OCI-LY1 (cell line): ENCODE data around the gene MLXIPL.

Experiments
- H2AFZ ChIP-seq: fragments of 200-600 bp; sonication (generic), shearing (Covaris generic); 2 replicates; pipeline ENCODE4 v1.6.0; 2014; ENCODE audit warnings: antibody characterized with exemption, mild to moderate bottlenecking, low read length
- H3F3A ChIP-seq: fragments of 200-600 bp; sonication (generic), shearing (Covaris generic); 2 replicates; pipeline ENCODE4 v1.6.0; 2014; ENCODE audit warnings: mild to moderate bottlenecking, antibody characterized with exemption, low read length, moderate library complexity; ENCODE audit not compliant: insufficient read depth
- H3K27ac ChIP-seq: fragments of 200-600 bp; sonication (generic); 2 replicates; pipeline ENCODE4 v1.5.1; 2014; ENCODE audit warnings: low read length, mixed run types, mild to moderate bottlenecking, low read depth; ENCODE audit not compliant: poor library complexity, severe bottlenecking
- H3K27me3 ChIP-seq: fragments of 200-600 bp; sonication (generic); 2 replicates; pipeline ENCODE4 v1.6.0; 2014; ENCODE audit warnings: antibody characterized with exemption, mild to moderate bottlenecking, low read length, moderate library complexity; ENCODE audit not compliant: insufficient read depth
- H3K36me3 ChIP-seq: fragments of 200-600 bp; sonication (generic); 2 replicates; pipeline ENCODE4 v1.6.1; 2014; ENCODE audit warnings: mild to moderate bottlenecking, antibody characterized with exemption, low read length, moderate library complexity, mixed read lengths; ENCODE audit not compliant: insufficient read depth
- H3K4me1 ChIP-seq: fragments of 200-600 bp; sonication (generic); 2 replicates; pipeline ENCODE4 v1.5.1; 2014; ENCODE audit warnings: mild to moderate bottlenecking, low read length, moderate library complexity; ENCODE audit not compliant: insufficient read depth, severe bottlenecking
- H3K4me2 ChIP-seq: fragments of 200-600 bp; sonication (generic), shearing (Covaris generic); 2 replicates; pipeline ENCODE4 v1.6.1; 2014; ENCODE audit warnings: low read length
- H3K4me3 ChIP-seq: fragments of 200-600 bp; sonication (generic); 2 replicates; pipeline ENCODE4 v1.5.1; 2014; ENCODE audit warnings: low read length, low read depth, mild to moderate bottlenecking, mixed read lengths; ENCODE audit not compliant: poor library complexity, severe bottlenecking
- H3K79me2 ChIP-seq: fragments of 200-600 bp; shearing (Covaris generic); 2 replicates; pipeline ENCODE4 v1.6.1; 2016; ENCODE audit warnings: mixed run types, low read length, mixed read lengths; ENCODE audit not compliant: insufficient read depth
- H3K9ac ChIP-seq: fragments of 200-600 bp; sonication (generic), shearing (Covaris generic); 2 replicates; pipeline ENCODE4 v1.6.1; 2014; ENCODE audit warnings: mild to moderate bottlenecking, low read length, mixed read lengths
- H3K9me2 ChIP-seq: fragments of 200-600 bp; sonication (generic), shearing (Covaris generic); 2 replicates; pipeline ENCODE4 v1.6.1; 2014; ENCODE audit warnings: low read depth, mild to moderate bottlenecking, low read length, mixed read lengths
- H3K9me3 ChIP-seq: fragments of 200-600 bp; shearing (Covaris generic); 2 replicates; pipeline ENCODE4 v1.6.1; 2014; ENCODE audit warnings: low read length, mixed read lengths
- H4K20me1 ChIP-seq: fragments of 200-600 bp; sonication (generic), shearing (Covaris generic); 2 replicates; pipeline ENCODE4 v1.6.0; 2016; ENCODE audit warnings: mild to moderate bottlenecking, low read length; ENCODE audit not compliant: insufficient read depth
- CTCF ChIP-seq: fragments of 200-600 bp; sonication (generic), shearing (Covaris generic); IDR thresholded peaks from 2 replicates; pipeline ENCODE4 v1.5.1; 2017; ENCODE audit warnings: mild to moderate bottlenecking, antibody characterized with exemption, low read length, moderate library complexity, mixed read lengths
- EZH2 ChIP-seq: fragments of 200-600 bp; sonication (generic), shearing (Covaris generic); IDR thresholded peaks from 2 replicates; pipeline ENCODE4 v1.8.0; 2017; ENCODE audit warnings: borderline replicate concordance, mixed run types, mild to moderate bottlenecking, antibody characterized with exemption, low read length, moderate library complexity, mixed read lengths

Gene MLXIPL

GRCh38 chr7:73573276-73573675 is 51.0 kb downstream of the MLXIPL start:
- Histone ChIP-seq H3K9me3 (no peaks in the 10 kb centered on the region), H3K36me3 (peaks cover 67% of the 10 kb centered on the region), H3K4me1 (peaks cover 13% of the 10 kb centered on the region), H3K4me2 (no peak overlapping the region), H3K9ac (no peak overlapping the region), H4K20me1 (no peaks in the 10 kb centered on the region), H3F3A (no peaks in the 10 kb centered on the region), H3K4me3 (no peak overlapping the region), H3K9me2 (no peaks in the 10 kb centered on the region), H2AFZ (no peak overlapping the region), H3K27me3 (no peaks in the 10 kb centered on the region), H3K79me2 (peaks cover 12% of the 10 kb centered on the region), H3K27ac (no peak overlapping the region)
- TF ChIP-seq CTCF = no peak
- TF ChIP-seq EZH2 = no peak

GRCh38 chr7:73572767-73573186 is 51.5 kb downstream of the MLXIPL start:
- Histone ChIP-seq H3K4me3 (no peak overlapping the region), H3K9me2 (no peaks in the 10 kb centered on the region), H3K9ac (no peak overlapping the region), H3K27ac (no peak overlapping the region), H3K27me3 (no peaks in the 10 kb centered on the region), H3K4me1 (peaks cover 13% of the 10 kb centered on the region), H4K20me1 (no peaks in the 10 kb centered on the region), H3K36me3 (peaks cover 69% of the 10 kb centered on the region), H3F3A (no peaks in the 10 kb centered on the region), H3K4me2 (no peak overlapping the region), H3K9me3 (no peaks in the 10 kb centered on the region), H3K79me2 (peaks cover 8% of the 10 kb centered on the region), H2AFZ (no peak overlapping the region)
- TF ChIP-seq CTCF = no peak
- no peak for TF ChIP-seq EZH2

GRCh38 chr7:73570977-73571376 is 53.3 kb downstream of the MLXIPL start:
- Histone ChIP-seq H3K36me3 (peaks cover 69% of the 10 kb centered on the region), H4K20me1 (no peaks in the 10 kb centered on the region)

More at GRCh38 chr7:73570977-73571376, 53.3 kb downstream of the MLXIPL start:
- Histone ChIP-seq H3K4me1 (peaks cover 2% of the 10 kb centered on the region), H3K9ac (no peak overlapping the region), H2AFZ (no peak overlapping the region), H3K79me2 (no peaks in the 10 kb centered on the region), H3K27ac (no peak overlapping the region), H3K4me2 (no peak overlapping the region), H3K9me2 (no peaks in the 10 kb centered on the region), H3F3A (no peaks in the 10 kb centered on the region), H3K4me3 (no peak overlapping the region), H3K27me3 (no peaks in the 10 kb centered on the region), H3K9me3 (no peaks in the 10 kb centered on the region)
- TF ChIP-seq EZH2 = no peak
- TF ChIP-seq CTCF = no peak
